Astrocyte (in vitro differentiated cells and primary cell): Measurements from ENCODE around the gene P4HB. TPM values are rescaled to one million over a fixed set of nuclear protein-coding genes. Genes with fewer than 3 reads are reported as not detected.
A peak's percentile ranks its signal among the peaks of the same experiment; 100 is the strongest.

Source experiments
- DNase-seq: peaks from one replicate; pipeline ENCODE4 v3.0.0-alpha.2; 2010; ENCODE audit warnings: low read depth
- FAIRE-seq: peaks from 2 replicates; lab custom pipeline; 2011; peaks lifted over from hg19 to GRCh38; lab: Jason Lieb, UNC
- H2AFZ ChIP-seq: 2 replicates; pipeline ENCODE4 v1.6.0; 2012; ENCODE audit warnings: low read depth, low read length, inconsistent platforms
- H3K27ac ChIP-seq: 2 replicates; pipeline ENCODE4 v1.5.1; 2011; ENCODE audit warnings: low read depth, low read length, inconsistent platforms
- H3K27me3 ChIP-seq: 2 replicates; pipeline ENCODE4 v1.6.0; 2011; ENCODE audit warnings: low read length, inconsistent platforms; ENCODE audit not compliant: insufficient read depth
- H3K36me3 ChIP-seq: 2 replicates; pipeline ENCODE4 v1.5.1; 2011; ENCODE audit warnings: low read length, inconsistent platforms; ENCODE audit not compliant: insufficient read depth
- H3K4me1 ChIP-seq: 2 replicates; pipeline ENCODE4 v1.5.1; 2011; ENCODE audit warnings: low read length, inconsistent platforms; ENCODE audit not compliant: insufficient read depth
- H3K4me2 ChIP-seq: 2 replicates; pipeline ENCODE4 v1.6.0; 2012; ENCODE audit warnings: low read length, inconsistent platforms
- H3K4me3 ChIP-seq: 2 replicates; pipeline ENCODE4 v1.5.1; 2011; ENCODE audit warnings: low read depth, mild to moderate bottlenecking, low read length, inconsistent platforms; ENCODE audit not compliant: insufficient read depth
- H3K79me2 ChIP-seq: 2 replicates; pipeline ENCODE4 v1.6.0; 2012; ENCODE audit warnings: mild to moderate bottlenecking, low read length, inconsistent platforms; ENCODE audit not compliant: insufficient read depth
- H3K9ac ChIP-seq: 2 replicates; pipeline ENCODE4 v1.6.0; 2012; ENCODE audit warnings: mild to moderate bottlenecking, low read length, inconsistent platforms
- H3K9me3 ChIP-seq: 2 replicates; pipeline ENCODE4 v1.5.1; 2012; ENCODE audit warnings: low read depth, mild to moderate bottlenecking, low read length, inconsistent platforms; ENCODE audit not compliant: insufficient read depth
- H4K20me1 ChIP-seq: 2 replicates; pipeline ENCODE4 v1.6.0; 2012; ENCODE audit warnings: low read length, inconsistent platforms; ENCODE audit not compliant: insufficient read depth
- H3K27ac Mint-ChIP-seq: one replicate; pipeline ENCODE4 v1.8.0; 2021; ENCODE audit warnings: mild to moderate bottlenecking, mixed read lengths; ENCODE audit not compliant: unreplicated experiment
- H3K27me3 Mint-ChIP-seq: one replicate; pipeline ENCODE4 v1.8.0; 2021; ENCODE audit warnings: low read depth, mixed read lengths; ENCODE audit not compliant: unreplicated experiment
- H3K36me3 Mint-ChIP-seq: one replicate; pipeline ENCODE4 v1.8.0; 2021; ENCODE audit warnings: low read depth, mixed read lengths; ENCODE audit not compliant: unreplicated experiment
- H3K4me1 Mint-ChIP-seq: one replicate; pipeline ENCODE4 v1.8.0; 2021; ENCODE audit warnings: low read depth, mixed read lengths; ENCODE audit not compliant: unreplicated experiment
- H3K4me3 Mint-ChIP-seq: one replicate; pipeline ENCODE4 v1.8.0; 2021; ENCODE audit warnings: mild to moderate bottlenecking, moderate library complexity, mixed read lengths; ENCODE audit not compliant: unreplicated experiment
- H3K9me3 Mint-ChIP-seq: one replicate; pipeline ENCODE4 v1.8.0; 2021; ENCODE audit warnings: mild to moderate bottlenecking, mixed read lengths; ENCODE audit not compliant: unreplicated experiment
- EZH2 ChIP-seq: IDR thresholded peaks from 2 replicates; pipeline ENCODE4 v1.6.1; 2012; ENCODE audit warnings: mild to moderate bottlenecking, low read length, inconsistent platforms; ENCODE audit not compliant: insufficient read depth
- total RNA-seq: library from RNA; stranded (reverse); gene quantifications from 2 replicates; pipeline ENCODE4 v1.2.1, GENCODE V29; 2021
- TF ChIP-seq, protein P1 (sequence below): IDR thresholded peaks from 2 replicates; pipeline ENCODE4 v1.5.1; 2011; ENCODE audit warnings: low read depth, mild to moderate bottlenecking, inconsistent platforms, low read length, moderate library complexity; ENCODE audit not compliant: insufficient read depth

The P4HB gene
- total RNA-seq, 1 donor from 2014 or later = 1,268 TPM

DNA sequence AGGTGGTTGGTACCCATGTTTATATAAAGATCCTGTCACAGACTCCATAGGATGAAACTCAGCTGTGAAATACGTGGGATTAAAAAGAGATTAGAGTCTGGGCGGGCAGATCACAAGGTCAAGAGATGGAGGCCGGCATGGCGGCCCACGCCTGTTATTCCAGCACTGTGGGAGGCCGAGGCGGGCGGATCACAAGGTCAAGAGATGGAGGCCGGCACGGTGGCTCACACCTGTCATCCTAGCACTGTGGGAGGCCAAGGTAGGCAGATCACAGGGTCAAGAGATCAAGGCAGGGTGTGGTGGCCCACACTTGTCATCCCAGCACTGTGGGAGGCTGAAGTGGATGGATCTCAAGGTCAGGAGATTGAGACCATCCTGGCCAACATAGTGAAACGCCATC lies 35.1 kb upstream of the P4HB start:
- no peak overlapping the region for H3K4me2 ChIP-seq
- Mint-ChIP-seq H3K9me3 (no peaks in the 10 kb centered on the region), H3K36me3 (peaks cover 10% of the 10 kb centered on the region), H3K4me1 (peaks cover 14% of the 10 kb centered on the region), H3K4me3 (no peak overlapping the region), H3K27me3 (no peaks in the 10 kb centered on the region), H3K27ac (no peak overlapping the region)
- H3K79me2 ChIP-seq = peaks cover 46% of the 10 kb centered on the region
- DNase-seq (no peak), FAIRE-seq (no peak)
- TF ChIP-seq, protein P1, sequence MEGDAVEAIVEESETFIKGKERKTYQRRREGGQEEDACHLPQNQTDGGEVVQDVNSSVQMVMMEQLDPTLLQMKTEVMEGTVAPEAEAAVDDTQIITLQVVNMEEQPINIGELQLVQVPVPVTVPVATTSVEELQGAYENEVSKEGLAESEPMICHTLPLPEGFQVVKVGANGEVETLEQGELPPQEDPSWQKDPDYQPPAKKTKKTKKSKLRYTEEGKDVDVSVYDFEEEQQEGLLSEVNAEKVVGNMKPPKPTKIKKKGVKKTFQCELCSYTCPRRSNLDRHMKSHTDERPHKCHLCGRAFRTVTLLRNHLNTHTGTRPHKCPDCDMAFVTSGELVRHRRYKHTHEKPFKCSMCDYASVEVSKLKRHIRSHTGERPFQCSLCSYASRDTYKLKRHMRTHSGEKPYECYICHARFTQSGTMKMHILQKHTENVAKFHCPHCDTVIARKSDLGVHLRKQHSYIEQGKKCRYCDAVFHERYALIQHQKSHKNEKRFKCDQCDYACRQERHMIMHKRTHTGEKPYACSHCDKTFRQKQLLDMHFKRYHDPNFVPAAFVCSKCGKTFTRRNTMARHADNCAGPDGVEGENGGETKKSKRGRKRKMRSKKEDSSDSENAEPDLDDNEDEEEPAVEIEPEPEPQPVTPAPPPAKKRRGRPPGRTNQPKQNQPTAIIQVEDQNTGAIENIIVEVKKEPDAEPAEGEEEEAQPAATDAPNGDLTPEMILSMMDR = no peak
- no peak for TF ChIP-seq EZH2
- peaks cover 18% of the 10 kb centered on the region for H4K20me1 ChIP-seq
- H3K27me3 ChIP-seq = no peaks in the 10 kb centered on the region
- peaks cover 32% of the 10 kb centered on the region for H3K4me1 ChIP-seq
- no peaks in the 10 kb centered on the region for H3K9me3 ChIP-seq
- peaks cover 4% of the 10 kb centered on the region for H3K36me3 ChIP-seq
- H3K9ac ChIP-seq = no peak overlapping the region
- no peak overlapping the region for H2AFZ ChIP-seq
- no peak overlapping the region for H3K4me3 ChIP-seq
- H3K27ac ChIP-seq = no peak overlapping the region

DNA sequence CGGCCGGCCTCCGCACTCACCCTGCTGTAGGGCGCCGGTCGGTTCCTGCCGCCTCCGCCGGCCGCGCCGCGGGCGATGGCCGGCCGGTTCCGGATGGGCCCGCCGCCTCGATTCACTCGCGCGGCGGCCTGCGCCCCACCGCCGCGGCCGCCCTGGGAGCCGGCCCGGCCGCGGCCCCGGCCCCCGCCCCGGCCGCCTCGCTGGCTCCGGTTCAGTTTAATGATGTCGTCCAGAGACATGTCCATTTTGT lies 30.9 kb upstream of the P4HB start:
- no peaks in the 10 kb centered on the region for H3K27me3 Mint-ChIP-seq
- no peak for FAIRE-seq
- H3K27ac Mint-ChIP-seq = peak overlapping the region; percentile 80
- Histone ChIP-seq H3K79me2 (peaks cover 76% of the 10 kb centered on the region), H3K27me3 (no peaks in the 10 kb centered on the region), H3K36me3 (peaks cover 28% of the 10 kb centered on the region), H3K4me2 (peak overlapping the region; percentile 99), H4K20me1 (peaks cover 40% of the 10 kb centered on the region), H3K9me3 (no peaks in the 10 kb centered on the region), H3K27ac (peak overlapping the region; percentile 92), H3K4me1 (peaks cover 20% of the 10 kb centered on the region), H3K9ac (peak overlapping the region; percentile 97), H3K4me3 (peak overlapping the region; percentile 93), H2AFZ (no peak overlapping the region)
- peaks cover 16% of the 10 kb centered on the region for H3K4me1 Mint-ChIP-seq
- peak overlapping the region; percentile 91 for H3K4me3 Mint-ChIP-seq
- DNase-seq = no peak
- H3K9me3 Mint-ChIP-seq = no peaks in the 10 kb centered on the region
- no peak for TF ChIP-seq EZH2
- H3K36me3 Mint-ChIP-seq = peaks cover 11% of the 10 kb centered on the region

DNA sequence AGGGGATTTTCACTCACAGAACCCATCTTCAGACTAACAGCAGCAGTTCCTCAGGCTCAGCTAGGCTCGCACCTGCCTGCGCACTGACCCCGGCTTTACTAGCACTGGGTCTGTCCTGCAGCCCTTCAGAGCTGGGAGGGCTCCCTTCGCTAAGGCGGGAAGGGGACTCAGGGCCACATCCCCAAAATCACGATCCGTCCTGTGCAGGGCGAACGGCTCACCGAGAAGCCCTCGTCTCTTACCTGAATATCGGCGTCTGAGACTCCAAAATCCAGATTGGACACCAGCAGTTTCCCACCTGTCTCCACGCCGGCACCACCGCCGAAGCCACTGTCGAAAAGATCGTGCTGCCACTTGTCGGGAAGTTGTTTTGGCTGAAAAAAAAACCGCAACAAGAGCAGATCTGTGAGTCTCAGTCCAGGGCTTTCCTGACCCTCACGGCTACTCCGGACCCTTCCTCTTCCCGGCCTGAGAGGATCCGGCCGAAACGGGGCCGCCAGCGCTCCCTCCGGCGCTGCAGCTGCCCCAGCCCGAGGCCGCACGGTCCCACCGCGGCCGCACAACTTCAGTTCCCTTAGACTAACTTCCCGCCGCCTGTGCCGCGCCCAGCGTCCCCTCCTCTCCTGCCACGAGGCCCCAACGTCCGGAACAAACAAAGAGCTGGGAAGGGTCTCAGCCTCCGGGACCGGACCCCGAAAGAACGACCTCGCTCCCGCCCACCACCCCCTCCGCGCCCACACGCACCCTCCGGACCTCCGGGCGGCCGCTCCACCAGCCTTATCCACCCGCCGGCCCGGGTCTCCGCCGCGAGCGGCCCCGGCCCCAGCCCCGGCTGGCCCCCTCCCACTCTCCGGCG lies 30.3 kb upstream of the P4HB start:
- Histone ChIP-seq H3K9ac (peak overlapping the region; percentile 97), H4K20me1 (peaks cover 46% of the 10 kb centered on the region), H3K36me3 (peaks cover 28% of the 10 kb centered on the region), H3K9me3 (no peaks in the 10 kb centered on the region), H3K27me3 (no peaks in the 10 kb centered on the region), H3K4me1 (peaks cover 25% of the 10 kb centered on the region), H3K4me2 (peak overlapping the region; percentile 99), H3K4me3 (peak overlapping the region; percentile 93), H3K27ac (peak overlapping the region; percentile 92), H3K79me2 (peaks cover 81% of the 10 kb centered on the region), H2AFZ (no peak overlapping the region)
- TF ChIP-seq, protein P1 = no peak
- no peak for TF ChIP-seq EZH2
- Mint-ChIP-seq H3K36me3 (peaks cover 12% of the 10 kb centered on the region), H3K4me3 (peak overlapping the region; percentile 93), H3K27ac (peak overlapping the region; percentile 94), H3K9me3 (no peaks in the 10 kb centered on the region), H3K4me1 (peaks cover 21% of the 10 kb centered on the region), H3K27me3 (no peaks in the 10 kb centered on the region)
- DNase-seq (no peak), FAIRE-seq (no peak)
